Pancreas (tissue), 10 donors: ENCODE results near the gene SNRPB2. TPM values are rescaled to one million over a fixed set of nuclear protein-coding genes. Genes with fewer than 3 reads are reported as not detected.

ENCODE experiments used
- ATAC-seq, 4 donors: fragments of 200-7000 bp; cut with Tn5 transposase; one replicate each; pipeline versions ENCODE4 v1.8.0 to v1.9.1; 2020; ENCODE audit warnings: mild to moderate bottlenecking in 4 of 4, moderate library complexity in 4 of 4
- DNase-seq, 6 donors: peaks; one replicate each; pipeline ENCODE4 v3.0.0-alpha.2; 2020
- FAIRE-seq: peaks from 2 replicates; lab custom pipeline; 2012; peaks lifted over from hg19 to GRCh38; lab: Jason Lieb, UNC
- H3K27ac ChIP-seq, 4 donors: fragments of 200-600 bp; sonication (generic); 1 replicate in 3 of 4; 2 replicates in 1 of 4; pipeline versions ENCODE4 v1.5.0 to v1.8.0; 2020
- H3K27me3 ChIP-seq, 4 donors: fragments of 200-600 bp; one replicate each; pipeline ENCODE4 v1.8.0; 2021
- H3K36me3 ChIP-seq, 3 donors: fragments of 200-600 bp; sonication (generic) in 1 of 3; one replicate each; pipeline versions ENCODE4 v1.5.0 to v1.8.0; 2020 to 2021
- H3K4me1 ChIP-seq, 3 donors: fragments of 200-600 bp; one replicate each; pipeline ENCODE4 v1.8.0; 2021
- H3K4me3 ChIP-seq, 4 donors: fragments of 200-600 bp; sonication (generic) in 2 of 4; one replicate each; pipeline versions ENCODE4 v1.5.0 to v1.8.0; 2020 to 2021
- H3K9me3 ChIP-seq, 4 donors: fragments of 200-600 bp; one replicate each; pipeline ENCODE4 v1.8.0; 2021
- WGBS, 2 donors: extraction: QIAGEN DNeasy Blood & Tissue Kit; methylation state at CpG; one replicate each; pipeline ENCODE4 v1.1.7; 2013; 5-methylcytosine and 5-hydroxymethylcytosine counted together
- intact Hi-C, 3 donors: fragments of 100-400 bp; cut with DNase I; formaldehyde crosslinking; loops; one replicate each; pipeline versions ENCODE4 v1.11.1 to v1.14.2; 2022
- polyA plus RNA-seq, 2 donors: library from polyadenylated mRNA; stranded (reverse); fragments of 200-250 nt; gene quantifications; one replicate each; pipeline ENCODE4 v1.2.3, GENCODE V29; 2013
- total RNA-seq, 6 donors: library from RNA; stranded (reverse); fragmentation: NEBNext Ultra II Directional in 4 of 6; extraction: Animal tissue kit (Norgen Biotek cat#: 25700) in 4 of 6; gene quantifications; one replicate each; pipeline versions ENCODE4 v1.2.1 to v1.2.4, GENCODE V29; 2021 to 2023
- TF ChIP-seq, protein P1 (sequence below), 4 donors: fragments of 200-600 bp; sonication (generic) in 3 of 4; IDR thresholded peaks; one replicate each; pipeline versions ENCODE4 v1.5.0 to v1.8.0; 2021; ENCODE audit warnings: antibody characterized with exemption in 4 of 4
- donor health status: healthy with polysubstance abuse.
- donor health status: DM: no; HTN: no; CAD: no; lungs with moderate emphysema.
- donor health status: DM: no; HTN: no; CAD: no.
- donor health status: control.
- donor health status: control.
- donor health status: Bipolar disorder and iron deficiency.
- donor health status: DM: yes; HTN: yes; CAD: no.
- donor health status: DM: no; HTN: no; CAD: no.
- donor health status: DM: no; HTN: no; CAD: no.
- donor health status: DM: yes; HTN: yes; CAD: no.

SNRPB2 gene
- total and polyA plus RNA-seq, 8 donors: 8.2 to 26.9 (median 14.8) TPM

GRCh38 chr20:16740365-16741072, 10.7 kb downstream of the SNRPB2 start:
- H3K27ac ChIP-seq: no peak overlapping the region
- TF ChIP-seq, protein P1, sequence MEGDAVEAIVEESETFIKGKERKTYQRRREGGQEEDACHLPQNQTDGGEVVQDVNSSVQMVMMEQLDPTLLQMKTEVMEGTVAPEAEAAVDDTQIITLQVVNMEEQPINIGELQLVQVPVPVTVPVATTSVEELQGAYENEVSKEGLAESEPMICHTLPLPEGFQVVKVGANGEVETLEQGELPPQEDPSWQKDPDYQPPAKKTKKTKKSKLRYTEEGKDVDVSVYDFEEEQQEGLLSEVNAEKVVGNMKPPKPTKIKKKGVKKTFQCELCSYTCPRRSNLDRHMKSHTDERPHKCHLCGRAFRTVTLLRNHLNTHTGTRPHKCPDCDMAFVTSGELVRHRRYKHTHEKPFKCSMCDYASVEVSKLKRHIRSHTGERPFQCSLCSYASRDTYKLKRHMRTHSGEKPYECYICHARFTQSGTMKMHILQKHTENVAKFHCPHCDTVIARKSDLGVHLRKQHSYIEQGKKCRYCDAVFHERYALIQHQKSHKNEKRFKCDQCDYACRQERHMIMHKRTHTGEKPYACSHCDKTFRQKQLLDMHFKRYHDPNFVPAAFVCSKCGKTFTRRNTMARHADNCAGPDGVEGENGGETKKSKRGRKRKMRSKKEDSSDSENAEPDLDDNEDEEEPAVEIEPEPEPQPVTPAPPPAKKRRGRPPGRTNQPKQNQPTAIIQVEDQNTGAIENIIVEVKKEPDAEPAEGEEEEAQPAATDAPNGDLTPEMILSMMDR (IDR thresholded peaks at IDR 0.05): no peak
- WGBS, 2 donors: 81 to 85% methylated on average over 6 of the region's 6 CpGs
- H3K27me3 ChIP-seq: no peaks in the 10 kb centered on the region
- DNase-seq (no peak), FAIRE-seq (no peak), ATAC-seq (no peak)
- H3K4me3 ChIP-seq: no peak overlapping the region
- no peaks in the 10 kb centered on the region for H3K4me1 ChIP-seq
- intact Hi-C loops: no loop called here
- no peaks in the 10 kb centered on the region for H3K9me3 ChIP-seq
- peaks cover 0 to 32% (median 14%) of the 10 kb centered on the region in 3 donors for H3K36me3 ChIP-seq

- Histone ChIP-seq H3K27ac (no peak overlapping the region), H3K4me1 (no peaks in the 10 kb centered on the region), H3K4me3 (no peak overlapping the region), H3K27me3 (no peaks in the 10 kb centered on the region), H3K9me3 (no peaks in the 10 kb centered on the region), H3K36me3 (peaks cover 0 to 21% (median 4%) of the 10 kb centered on the region in 3 donors)
- TF ChIP-seq, protein P1 (IDR thresholded peaks at IDR 0.05): no peak
- DNase-seq (no peak), FAIRE-seq (no peak), ATAC-seq (no peak)
- intact Hi-C loops: no loop called here
- 59 to 72% methylated on average over 3 of the region's 3 CpGs for WGBS, 2 donors
Observed at GRCh38 chr20:16744178-16744807, 14.5 kb downstream of the SNRPB2 start.

DNA sequence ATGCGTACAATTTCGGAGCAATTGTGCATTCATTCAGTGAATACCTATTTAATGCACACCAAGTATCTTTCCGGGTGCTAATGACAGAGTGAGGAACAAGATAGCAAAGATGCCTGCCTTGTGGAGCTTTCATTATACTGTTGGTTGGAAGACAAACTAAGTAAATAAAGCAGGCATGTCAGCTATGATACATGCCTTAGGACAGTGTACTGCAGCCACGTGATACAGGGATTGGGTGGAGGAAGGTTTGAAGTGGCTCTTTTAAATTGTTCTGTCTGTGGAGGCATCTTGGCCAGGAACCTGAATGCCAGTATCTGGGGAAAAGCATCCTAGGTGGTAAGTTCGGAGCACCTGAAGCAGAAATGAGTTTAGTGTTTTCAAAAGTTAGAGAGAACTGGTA, 15.4 kb downstream of the SNRPB2 start:
- intact Hi-C loops: no loop called here
- FAIRE-seq: no peak
- Histone ChIP-seq H3K9me3 (no peaks in the 10 kb centered on the region), H3K27ac (no peak overlapping the region), H3K36me3 (peaks cover 0 to 13% (median 0%) of the 10 kb centered on the region in 3 donors), H3K27me3 (no peaks in the 10 kb centered on the region), H3K4me1 (no peaks in the 10 kb centered on the region), H3K4me3 (no peak overlapping the region)
- no peak for ATAC-seq
- WGBS, 2 donors: 64 to 70% methylated on average over 5 of the region's 5 CpGs
- TF ChIP-seq, protein P1 (IDR thresholded peaks at IDR 0.05): no peak
- DNase-seq: no peak

GRCh38 chr20:16747291-16747811, 17.5 kb downstream of the SNRPB2 start:
- WGBS, 2 donors: 33 to 40% methylated on average over 3 of the region's 3 CpGs
- ATAC-seq (peak in 2 of 4 donors; percentile 41 to 70), FAIRE-seq (no peak), DNase-seq (no peak)
- H3K36me3 ChIP-seq: no peaks in the 10 kb centered on the region
- H3K4me3 ChIP-seq: no peak overlapping the region
- intact Hi-C loops: no loop called here
- no peak overlapping the region for H3K27ac ChIP-seq
- H3K9me3 ChIP-seq: no peaks in the 10 kb centered on the region
- H3K27me3 ChIP-seq: peaks cover 0 to 4% (median 0%) of the 10 kb centered on the region in 4 donors
- TF ChIP-seq, protein P1 (IDR thresholded peaks at IDR 0.05): no peak
- no peaks in the 10 kb centered on the region for H3K4me1 ChIP-seq
